Ascending aorta (tissue), 2 donors: ENCODE results near the gene APEH. TPM values are rescaled to one million over a fixed set of nuclear protein-coding genes. Genes with fewer than 3 reads are reported as not detected.

ENCODE experiments used
- DNase-seq, 2 donors: peaks; one replicate each; pipeline ENCODE4 v3.0.0-alpha.2; 2019; ENCODE audit warnings: low spot score in 2 of 2
- H3K27ac ChIP-seq, 2 donors: fragments of 200-600 bp; sonication (generic); one replicate each; pipeline ENCODE4 v1.5.1; 2016 to 2017; ENCODE audit warnings: mild to moderate bottlenecking in 1 of 2
- H3K27me3 ChIP-seq: fragments of 200-600 bp; sonication (generic); one replicate; pipeline ENCODE4 v1.5.1; 2017
- H3K36me3 ChIP-seq, 2 donors: fragments of 200-600 bp; sonication (generic); one replicate each; pipeline ENCODE4 v1.5.1; 2016
- H3K4me1 ChIP-seq, 2 donors: fragments of 200-600 bp; sonication (generic); one replicate each; pipeline ENCODE4 v1.5.1; 2016 to 2017; ENCODE audit warnings: mild to moderate bottlenecking in 1 of 2
- H3K4me3 ChIP-seq, 2 donors: fragments of 200-600 bp; sonication (generic); one replicate each; pipeline ENCODE4 v1.5.1; 2016 to 2017; ENCODE audit warnings: mild to moderate bottlenecking in 1 of 2
- H3K9me3 ChIP-seq, 2 donors: fragments of 200-600 bp; sonication (generic); one replicate each; pipeline ENCODE4 v1.5.1; 2016
- CTCF ChIP-seq, 3 experiments: fragments of 200-600 bp in 2 of 3; fragments of 450-650 bp in 1 of 3; sonication (generic) in 2 of 3; IDR thresholded peaks; one replicate each; pipeline ENCODE4 v1.5.1; 2016 to 2019; ENCODE audit warnings: antibody characterized with exemption in 3 of 3, mild to moderate bottlenecking in 1 of 3, moderate library complexity in 1 of 3
- intact Hi-C: fragments of 100-400 bp; cut with DNase I; formaldehyde crosslinking; loops from one replicate; pipeline ENCODE4 v1.15.1; 2023
- total RNA-seq: library from RNA; depleted of rRNA; stranded (reverse); fragments of >200 nt; gene quantifications from one replicate; pipeline ENCODE4 v1.1.0, GENCODE V29; 2016

The APEH gene
- total RNA-seq, 1 donor from 2014 or later, result 79.5 TPM

GRCh38 chr3:49657208-49657915 lies 16.8 kb upstream of the APEH start:
- intact Hi-C loops, result no loop called here

GRCh38 chr3:49658711-49659110 lies 15.4 kb upstream of the APEH start:
- DNase-seq, result no peak
- Histone ChIP-seq H3K27me3 (no peaks in the 10 kb centered on the region), H3K27ac (no peak overlapping the region), H3K4me1 (no peaks in the 10 kb centered on the region), H3K9me3 (no peaks in the 10 kb centered on the region), H3K4me3 (no peak overlapping the region), H3K36me3 (no peaks in the 10 kb centered on the region)
- intact Hi-C loops, result no loop called here
- no peak for TF ChIP-seq CTCF (IDR thresholded peaks at IDR 0.05)

More at GRCh38 chr3:49657208-49657915, 16.8 kb upstream of the APEH start:
- H3K4me3 ChIP-seq, result no peak overlapping the region
- H3K4me1 ChIP-seq, result no peaks in the 10 kb centered on the region
- no peaks in the 10 kb centered on the region for H3K27me3 ChIP-seq
- DNase-seq, result no peak
- no peak for TF ChIP-seq CTCF (IDR thresholded peaks at IDR 0.05)
- H3K9me3 ChIP-seq, result no peaks in the 10 kb centered on the region
- H3K36me3 ChIP-seq, result no peaks in the 10 kb centered on the region
- no peak overlapping the region for H3K27ac ChIP-seq

GRCh38 chr3:49659756-49660155 lies 14.4 kb upstream of the APEH start:
- no peak for DNase-seq
- Histone ChIP-seq H3K4me1 (no peaks in the 10 kb centered on the region), H3K27me3 (no peaks in the 10 kb centered on the region), H3K4me3 (no peak overlapping the region), H3K27ac (no peak overlapping the region), H3K36me3 (no peaks in the 10 kb centered on the region), H3K9me3 (no peaks in the 10 kb centered on the region)
- intact Hi-C loops, result no loop called here
- no peak for TF ChIP-seq CTCF (IDR thresholded peaks at IDR 0.05)

- intact Hi-C loops, result no loop called here
- Histone ChIP-seq H3K27me3 (no peaks in the 10 kb centered on the region), H3K27ac (no peak overlapping the region), H3K36me3 (no peaks in the 10 kb centered on the region), H3K4me3 (no peak overlapping the region), H3K4me1 (no peaks in the 10 kb centered on the region), H3K9me3 (no peaks in the 10 kb centered on the region)
- no peak for TF ChIP-seq CTCF (IDR thresholded peaks at IDR 0.05)
- DNase-seq, result no peak
These were observed 12.9 kb upstream of the APEH start for GRCh38 chr3:49661281-49661680.

- H3K27ac ChIP-seq, result no peak overlapping the region
These were observed 12.1 kb upstream of the APEH start for GRCh38 chr3:49662021-49662420.

More at GRCh38 chr3:49662021-49662420, 12.1 kb upstream of the APEH start:
- H3K4me3 ChIP-seq, result no peak overlapping the region
- H3K4me1 ChIP-seq, result no peaks in the 10 kb centered on the region
- H3K9me3 ChIP-seq, result no peaks in the 10 kb centered on the region
- no peaks in the 10 kb centered on the region for H3K36me3 ChIP-seq
- intact Hi-C loops, result no loop called here
- H3K27me3 ChIP-seq, result no peaks in the 10 kb centered on the region
- no peak for TF ChIP-seq CTCF (IDR thresholded peaks at IDR 0.05)
- no peak for DNase-seq
